ENCODE results near the gene GPR52.
A peak's percentile ranks its signal among the peaks of the same experiment; 100 is the strongest.

Gene GPR52

DNA sequence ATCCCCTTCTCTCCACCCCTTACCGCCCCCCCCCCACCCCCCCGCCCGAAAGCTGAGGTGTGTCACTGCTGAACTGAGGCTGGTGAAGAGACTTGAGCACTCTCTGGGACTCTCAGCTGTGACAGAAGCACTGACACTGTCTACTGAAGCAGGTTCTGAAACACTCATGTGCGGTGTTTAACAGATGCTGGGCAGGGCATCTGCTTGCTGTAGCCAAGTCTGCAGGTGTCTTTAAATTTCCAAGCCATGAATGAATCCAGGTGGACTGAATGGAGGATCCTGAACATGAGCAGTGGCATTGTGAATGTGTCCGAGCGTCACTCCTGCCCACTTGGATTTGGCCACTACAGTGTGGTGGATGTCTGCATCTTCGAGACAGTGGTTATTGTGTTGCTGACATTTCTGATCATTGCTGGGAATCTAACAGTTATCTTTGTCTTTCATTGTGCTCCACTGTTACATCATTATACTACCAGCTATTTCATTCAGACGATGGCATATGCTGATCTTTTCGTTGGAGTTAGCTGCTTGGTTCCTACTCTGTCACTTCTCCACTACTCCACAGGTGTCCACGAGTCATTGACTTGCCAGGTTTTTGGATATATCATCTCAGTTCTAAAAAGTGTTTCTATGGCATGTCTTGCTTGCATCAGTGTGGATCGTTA is at the start of gene GPR52:
TSS of gene GPR52 (plus strand) at position 99 of the 665 bp plus-strand sequence. CDS start at position 247, 148 bp downstream.
- no peak for DNase-seq
- Histone ChIP-seq H3K36me3 (replicated peaks) (no peaks in the 10 kb centered on the region), H3K4me3 (ENCODE audit: low read depth, low read length) (no peak within 1 kb of the TSS), H3K27ac (no peak within 1 kb of the TSS), H3K27me3 (replicated peaks) (no peaks in the 10 kb centered on the region)
- TF ChIP-seq, protein P1, sequence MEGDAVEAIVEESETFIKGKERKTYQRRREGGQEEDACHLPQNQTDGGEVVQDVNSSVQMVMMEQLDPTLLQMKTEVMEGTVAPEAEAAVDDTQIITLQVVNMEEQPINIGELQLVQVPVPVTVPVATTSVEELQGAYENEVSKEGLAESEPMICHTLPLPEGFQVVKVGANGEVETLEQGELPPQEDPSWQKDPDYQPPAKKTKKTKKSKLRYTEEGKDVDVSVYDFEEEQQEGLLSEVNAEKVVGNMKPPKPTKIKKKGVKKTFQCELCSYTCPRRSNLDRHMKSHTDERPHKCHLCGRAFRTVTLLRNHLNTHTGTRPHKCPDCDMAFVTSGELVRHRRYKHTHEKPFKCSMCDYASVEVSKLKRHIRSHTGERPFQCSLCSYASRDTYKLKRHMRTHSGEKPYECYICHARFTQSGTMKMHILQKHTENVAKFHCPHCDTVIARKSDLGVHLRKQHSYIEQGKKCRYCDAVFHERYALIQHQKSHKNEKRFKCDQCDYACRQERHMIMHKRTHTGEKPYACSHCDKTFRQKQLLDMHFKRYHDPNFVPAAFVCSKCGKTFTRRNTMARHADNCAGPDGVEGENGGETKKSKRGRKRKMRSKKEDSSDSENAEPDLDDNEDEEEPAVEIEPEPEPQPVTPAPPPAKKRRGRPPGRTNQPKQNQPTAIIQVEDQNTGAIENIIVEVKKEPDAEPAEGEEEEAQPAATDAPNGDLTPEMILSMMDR (IDR thresholded peaks at IDR 0.05; ENCODE audit: low read depth, low read length, missing control alignments): no peak
- in situ Hi-C loops (cut with HindIII; ENCODE audit: low pct_ligation_motif_present, low sequenced_read_pairs): no loop called here

DNA sequence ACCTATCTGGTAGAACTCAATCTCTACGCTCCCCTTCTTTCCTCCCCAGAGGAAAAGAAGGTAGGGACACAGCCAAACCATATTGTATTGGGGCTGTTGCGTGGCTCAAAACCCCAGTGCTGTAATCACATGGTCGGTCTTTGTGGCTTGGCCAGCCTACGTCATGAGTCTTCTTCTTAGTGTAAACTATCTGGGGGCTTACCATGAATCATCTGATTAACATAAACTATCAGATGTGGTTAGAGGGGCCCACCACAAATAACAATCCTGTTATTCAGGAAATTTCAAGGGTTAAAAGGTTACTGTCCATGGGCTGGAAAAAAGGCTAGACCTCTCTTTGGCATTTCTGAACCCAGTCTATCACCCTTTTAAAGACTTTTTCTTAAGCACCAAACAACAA is 49.5 kb upstream of the GPR52 start:
- Histone ChIP-seq H3K4me3 (ENCODE audit: low read depth, low read length) (no peak overlapping the region), H3K27me3 (replicated peaks) (no peaks in the 10 kb centered on the region), H3K27ac (no peak overlapping the region), H3K36me3 (replicated peaks) (no peaks in the 10 kb centered on the region)
- peak; percentile 81 for DNase-seq
- in situ Hi-C loops (cut with HindIII; ENCODE audit: low pct_ligation_motif_present, low sequenced_read_pairs): no loop called here
- TF ChIP-seq, protein P1 (IDR thresholded peaks at IDR 0.05; ENCODE audit: low read depth, low read length, missing control alignments): no peak

DNA sequence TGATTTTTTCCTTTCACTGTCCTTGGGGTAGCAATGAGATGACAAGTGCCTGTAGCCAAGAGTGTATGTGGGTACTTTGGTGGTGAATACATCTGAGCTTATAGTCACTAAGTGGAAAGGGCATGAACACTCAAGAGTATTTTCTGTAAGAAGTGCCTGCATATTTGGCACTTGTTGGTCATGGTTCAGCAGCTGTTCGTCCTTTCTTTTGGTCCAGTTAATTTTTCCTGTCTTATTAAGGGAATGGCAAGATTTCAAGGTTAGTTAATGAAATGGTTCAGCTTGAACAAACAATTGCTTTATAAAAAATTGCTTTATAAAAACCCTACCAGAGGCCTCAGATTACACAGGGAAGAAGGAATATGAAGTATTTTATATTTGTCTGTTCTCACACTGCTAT is 48.6 kb upstream of the GPR52 start:
- TF ChIP-seq, protein P1 (IDR thresholded peaks at IDR 0.05; ENCODE audit: low read depth, low read length, missing control alignments): no peak

GRCh38 chr1:174401075-174401474 is 46.7 kb upstream of the GPR52 start:
- TF ChIP-seq, protein P1 (IDR thresholded peaks at IDR 0.05; ENCODE audit: low read depth, low read length, missing control alignments): no peak
- in situ Hi-C loops (cut with HindIII; ENCODE audit: low pct_ligation_motif_present, low sequenced_read_pairs): no loop called here

More for the DNA sequence above, 48.6 kb upstream of the GPR52 start:
- in situ Hi-C loops (cut with HindIII; ENCODE audit: low pct_ligation_motif_present, low sequenced_read_pairs): no loop called here
- Histone ChIP-seq H3K36me3 (replicated peaks) (no peaks in the 10 kb centered on the region), H3K27ac (no peak overlapping the region), H3K4me3 (ENCODE audit: low read depth, low read length) (no peak overlapping the region), H3K27me3 (replicated peaks) (no peaks in the 10 kb centered on the region)
- DNase-seq: no peak

DNA sequence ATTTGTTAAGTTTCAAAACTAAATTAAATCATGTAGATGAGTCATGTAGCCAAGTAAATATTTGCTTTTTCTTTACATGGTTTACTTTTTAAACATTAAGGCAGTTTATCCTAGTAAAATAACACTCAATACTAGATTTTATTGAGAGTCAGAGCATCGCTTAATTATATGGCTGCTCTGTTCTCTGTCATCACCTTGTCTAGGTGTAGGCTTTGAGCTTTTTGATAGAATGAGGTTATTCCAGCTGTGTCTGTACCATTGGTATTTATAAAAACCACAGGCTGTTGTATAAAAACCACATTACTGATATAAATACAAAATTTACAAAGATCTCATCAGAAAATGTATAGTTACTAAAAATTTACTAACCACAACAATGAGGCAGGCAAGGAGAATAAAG is 42.5 kb upstream of the GPR52 start:
- TF ChIP-seq, protein P1 (IDR thresholded peaks at IDR 0.05; ENCODE audit: low read depth, low read length, missing control alignments): no peak
- Histone ChIP-seq H3K4me3 (ENCODE audit: low read depth, low read length) (no peak overlapping the region), H3K36me3 (replicated peaks) (no peaks in the 10 kb centered on the region), H3K27me3 (replicated peaks) (no peaks in the 10 kb centered on the region), H3K27ac (no peak overlapping the region)
- DNase-seq: no peak
- in situ Hi-C loops (cut with HindIII; ENCODE audit: low pct_ligation_motif_present, low sequenced_read_pairs): no loop called here

More at GRCh38 chr1:174401075-174401474, 46.7 kb upstream of the GPR52 start:
- H3K27ac ChIP-seq: no peak overlapping the region
- no peaks in the 10 kb centered on the region for H3K27me3 ChIP-seq (replicated peaks)
- DNase-seq: no peak
- no peaks in the 10 kb centered on the region for H3K36me3 ChIP-seq (replicated peaks)
- no peak overlapping the region for H3K4me3 ChIP-seq (ENCODE audit: low read depth, low read length)

DNA sequence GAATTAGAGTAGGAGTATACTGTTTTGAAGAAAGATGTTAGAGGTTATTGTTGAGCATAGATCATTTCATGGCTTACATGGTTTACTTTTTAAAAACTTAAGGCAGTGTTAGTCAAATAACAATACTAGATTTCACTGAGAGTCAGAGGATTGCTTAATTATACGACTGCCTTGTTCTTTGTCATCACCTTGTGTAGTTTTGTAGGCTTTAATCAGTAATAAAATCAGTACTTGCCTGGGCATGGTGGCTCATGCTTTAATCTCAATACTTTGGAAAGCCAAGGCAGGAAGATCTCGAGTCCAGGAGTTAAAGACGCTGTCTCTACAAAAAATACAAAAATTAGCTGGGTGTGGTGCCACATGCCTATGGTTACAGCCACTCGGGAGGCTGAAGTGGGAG is 41.3 kb upstream of the GPR52 start:
- no peaks in the 10 kb centered on the region for H3K27me3 ChIP-seq (replicated peaks)
- DNase-seq: no peak
- no peak overlapping the region for H3K4me3 ChIP-seq (ENCODE audit: low read depth, low read length)
- no peaks in the 10 kb centered on the region for H3K36me3 ChIP-seq (replicated peaks)
- TF ChIP-seq, protein P1 (IDR thresholded peaks at IDR 0.05; ENCODE audit: low read depth, low read length, missing control alignments): no peak
- no peak overlapping the region for H3K27ac ChIP-seq
- in situ Hi-C loops (cut with HindIII; ENCODE audit: low pct_ligation_motif_present, low sequenced_read_pairs): no loop called here

Measured in brain microvascular endothelial cell (primary cell).